ENCODE measurements around the gene ADSL. TPM values are rescaled to one million over a fixed set of nuclear protein-coding genes. Genes with fewer than 3 reads are reported as not detected.

The ADSL gene
- total RNA-seq, 1 experiment from 2014 or later: 93.8 TPM

DNA sequence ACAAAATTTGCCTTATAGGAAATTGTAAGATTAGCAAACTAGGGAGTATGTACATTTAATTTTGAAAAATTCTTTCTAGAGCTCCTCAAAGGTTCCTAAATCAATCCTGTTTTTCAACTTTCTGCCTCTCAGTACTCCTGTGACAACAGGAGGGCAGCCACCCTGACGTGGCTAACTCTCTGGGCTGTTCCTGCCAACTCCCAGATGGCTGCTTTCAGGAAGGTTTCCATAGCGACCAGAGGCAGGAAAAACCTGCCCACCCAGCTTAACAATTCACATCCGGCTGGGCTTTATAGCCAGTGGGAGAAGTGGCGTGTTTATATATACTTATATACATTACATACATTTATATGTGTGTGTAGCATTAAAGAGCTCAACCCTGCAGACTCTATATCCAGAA, 50.6 kb downstream of the ADSL start:
- CTCF ChIA-PET: no interaction called here
- BruUV-seq (replicated peaks): no TSS peak
- Histone ChIP-seq H3K9ac (ENCODE audit: low read length) (no peak overlapping the region), H3K27ac (ENCODE audit: low read length) (peak overlapping the region; percentile 77), H3K27me3 (ENCODE audit: low read length) (no peaks in the 10 kb centered on the region), H2AFZ (ENCODE audit: low read length) (no peak overlapping the region), H3F3A (ENCODE audit: low read length, unreplicated experiment) (no peaks in the 10 kb centered on the region), H3K36me3 (ENCODE audit: low read depth, low read length) (no peaks in the 10 kb centered on the region), H4K20me1 (ENCODE audit: low read length) (no peaks in the 10 kb centered on the region), H3K9me2 (replicated peaks; ENCODE audit: low read length) (no peaks in the 10 kb centered on the region), H3K4me1 (ENCODE audit: insufficient read depth, low read length) (peaks cover 15% of the 10 kb centered on the region), H3K4me3 (ENCODE audit: low read length) (no peak overlapping the region), H3K79me2 (ENCODE audit: low read length) (no peaks in the 10 kb centered on the region), H3K4me2 (ENCODE audit: low read length) (peak overlapping the region; percentile 57), H3K9me3 (ENCODE audit: low read length) (no peaks in the 10 kb centered on the region)
- POLR2A ChIA-PET (ENCODE audit: unreplicated experiment): interaction anchor here (0.7 kb wide), 1 partner anchor 68 kb away, joined by 5 read pairs; no protein-coding TSS in a partner anchor
- DNase-seq (peak; percentile 92), ATAC-seq (peak; percentile 90)
- TF ChIP-seq, protein P1, sequence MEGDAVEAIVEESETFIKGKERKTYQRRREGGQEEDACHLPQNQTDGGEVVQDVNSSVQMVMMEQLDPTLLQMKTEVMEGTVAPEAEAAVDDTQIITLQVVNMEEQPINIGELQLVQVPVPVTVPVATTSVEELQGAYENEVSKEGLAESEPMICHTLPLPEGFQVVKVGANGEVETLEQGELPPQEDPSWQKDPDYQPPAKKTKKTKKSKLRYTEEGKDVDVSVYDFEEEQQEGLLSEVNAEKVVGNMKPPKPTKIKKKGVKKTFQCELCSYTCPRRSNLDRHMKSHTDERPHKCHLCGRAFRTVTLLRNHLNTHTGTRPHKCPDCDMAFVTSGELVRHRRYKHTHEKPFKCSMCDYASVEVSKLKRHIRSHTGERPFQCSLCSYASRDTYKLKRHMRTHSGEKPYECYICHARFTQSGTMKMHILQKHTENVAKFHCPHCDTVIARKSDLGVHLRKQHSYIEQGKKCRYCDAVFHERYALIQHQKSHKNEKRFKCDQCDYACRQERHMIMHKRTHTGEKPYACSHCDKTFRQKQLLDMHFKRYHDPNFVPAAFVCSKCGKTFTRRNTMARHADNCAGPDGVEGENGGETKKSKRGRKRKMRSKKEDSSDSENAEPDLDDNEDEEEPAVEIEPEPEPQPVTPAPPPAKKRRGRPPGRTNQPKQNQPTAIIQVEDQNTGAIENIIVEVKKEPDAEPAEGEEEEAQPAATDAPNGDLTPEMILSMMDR (conservative IDR thresholded peaks at IDR 0.05; ENCODE audit: low read depth, low read length): no peak
- no peak for TF ChIP-seq EZH2phosphoT487 (IDR thresholded peaks at IDR 0.05; ENCODE audit: borderline replicate concordance, low read length)
- intact Hi-C loops (cut with micrococcal nuclease): no loop called here

DNA sequence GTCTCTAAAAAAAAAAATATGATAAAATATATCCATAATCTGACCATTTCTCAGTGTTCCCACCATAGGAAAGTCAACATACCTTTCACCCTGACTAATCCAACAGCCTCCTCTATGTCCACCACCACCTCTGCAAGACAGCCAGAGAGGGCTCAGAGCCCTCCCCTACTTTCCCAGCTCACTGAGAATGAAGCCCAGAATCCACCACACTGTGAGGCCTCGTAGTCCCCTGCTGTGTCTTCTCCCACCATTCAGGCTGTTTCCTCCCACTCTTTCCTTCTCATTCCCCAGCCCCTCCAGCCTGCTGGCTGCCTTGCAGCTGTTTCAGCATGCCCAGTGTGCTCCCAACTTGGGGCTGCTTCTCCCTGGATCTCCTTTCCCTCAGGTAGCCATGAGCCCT, 51.1 kb downstream of the ADSL start:
- Histone ChIP-seq H3F3A (ENCODE audit: low read length, unreplicated experiment) (no peaks in the 10 kb centered on the region), H3K27ac (ENCODE audit: low read length) (peak overlapping the region; percentile 66), H3K9me3 (ENCODE audit: low read length) (no peaks in the 10 kb centered on the region), H3K9me2 (replicated peaks; ENCODE audit: low read length) (no peaks in the 10 kb centered on the region), H3K4me3 (ENCODE audit: low read length) (no peak overlapping the region), H3K4me1 (ENCODE audit: insufficient read depth, low read length) (peaks cover 15% of the 10 kb centered on the region), H4K20me1 (ENCODE audit: low read length) (no peaks in the 10 kb centered on the region), H3K9ac (ENCODE audit: low read length) (no peak overlapping the region), H2AFZ (ENCODE audit: low read length) (no peak overlapping the region), H3K27me3 (ENCODE audit: low read length) (no peaks in the 10 kb centered on the region), H3K79me2 (ENCODE audit: low read length) (no peaks in the 10 kb centered on the region), H3K4me2 (ENCODE audit: low read length) (peak overlapping the region; percentile 42), H3K36me3 (ENCODE audit: low read depth, low read length) (no peaks in the 10 kb centered on the region)
- ChIA-PET CTCF (no interaction called here), POLR2A (ENCODE audit: unreplicated experiment) (interaction anchor here (0.7 kb wide), 1 partner anchor 68 kb away, joined by 5 read pairs; no protein-coding TSS in a partner anchor)
- TF ChIP-seq EZH2phosphoT487 (IDR thresholded peaks at IDR 0.05; ENCODE audit: borderline replicate concordance, low read length): no peak
- TF ChIP-seq, protein P1 (conservative IDR thresholded peaks at IDR 0.05; ENCODE audit: low read depth, low read length): no peak
- no peak for TF ChIP-seq EZH2 (IDR thresholded peaks at IDR 0.05; ENCODE audit: low read length, unreplicated experiment)
- BruUV-seq (replicated peaks): no TSS peak
- ATAC-seq: no peak
- intact Hi-C loops (cut with micrococcal nuclease): no loop called here
- DNase-seq: no peak

DNA sequence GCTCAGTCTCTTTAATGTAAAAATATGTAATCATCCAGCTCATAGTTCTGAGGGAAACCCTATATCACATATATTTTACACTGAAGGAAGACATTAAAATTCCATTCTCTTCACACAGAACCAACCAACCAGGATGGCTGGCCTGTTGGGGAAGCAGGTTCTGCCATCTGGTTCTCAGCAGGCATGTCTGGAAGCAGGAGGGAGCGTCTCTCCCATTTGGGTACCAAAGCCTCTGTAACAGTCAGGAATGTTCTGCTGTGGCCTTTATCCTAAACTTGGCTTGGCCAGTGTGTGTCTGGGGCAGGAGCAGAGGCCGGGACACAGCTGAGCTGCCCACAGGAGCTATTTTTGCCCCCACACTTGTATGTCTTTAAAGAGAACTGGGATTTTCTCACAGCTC, 53.3 kb downstream of the ADSL start:
- no peak overlapping the region for H3K4me2 ChIP-seq (ENCODE audit: low read length)
- no peak overlapping the region for H3K4me3 ChIP-seq (ENCODE audit: low read length)
- no peaks in the 10 kb centered on the region for H3K36me3 ChIP-seq (ENCODE audit: low read depth, low read length)
- ATAC-seq: no peak
- no peak overlapping the region for H2AFZ ChIP-seq (ENCODE audit: low read length)
- no TSS peak for BruUV-seq (replicated peaks)
- H3K27ac ChIP-seq (ENCODE audit: low read length): no peak overlapping the region
- TF ChIP-seq EZH2 (IDR thresholded peaks at IDR 0.05; ENCODE audit: low read length, unreplicated experiment) (no peak), EZH2phosphoT487 (IDR thresholded peaks at IDR 0.05; ENCODE audit: borderline replicate concordance, low read length) (no peak)
- TF ChIP-seq, protein P1 (conservative IDR thresholded peaks at IDR 0.05; ENCODE audit: low read depth, low read length): no peak
- no peaks in the 10 kb centered on the region for H3K9me2 ChIP-seq (replicated peaks; ENCODE audit: low read length)
- H3F3A ChIP-seq (ENCODE audit: low read length, unreplicated experiment): no peaks in the 10 kb centered on the region
- H3K79me2 ChIP-seq (ENCODE audit: low read length): no peaks in the 10 kb centered on the region
- ChIA-PET CTCF (no interaction called here), POLR2A (ENCODE audit: unreplicated experiment) (no interaction called here)
- intact Hi-C loops (cut with micrococcal nuclease): no loop called here
- no peak overlapping the region for H3K9ac ChIP-seq (ENCODE audit: low read length)
- H3K4me1 ChIP-seq (ENCODE audit: insufficient read depth, low read length): peaks cover 15% of the 10 kb centered on the region
- H3K27me3 ChIP-seq (ENCODE audit: low read length): no peaks in the 10 kb centered on the region
- H3K9me3 ChIP-seq (ENCODE audit: low read length): no peaks in the 10 kb centered on the region
- DNase-seq: no peak
- H4K20me1 ChIP-seq (ENCODE audit: low read length): no peaks in the 10 kb centered on the region
